ENCODE measurements around the gene IGLL5.

The IGLL5 gene

DNA sequence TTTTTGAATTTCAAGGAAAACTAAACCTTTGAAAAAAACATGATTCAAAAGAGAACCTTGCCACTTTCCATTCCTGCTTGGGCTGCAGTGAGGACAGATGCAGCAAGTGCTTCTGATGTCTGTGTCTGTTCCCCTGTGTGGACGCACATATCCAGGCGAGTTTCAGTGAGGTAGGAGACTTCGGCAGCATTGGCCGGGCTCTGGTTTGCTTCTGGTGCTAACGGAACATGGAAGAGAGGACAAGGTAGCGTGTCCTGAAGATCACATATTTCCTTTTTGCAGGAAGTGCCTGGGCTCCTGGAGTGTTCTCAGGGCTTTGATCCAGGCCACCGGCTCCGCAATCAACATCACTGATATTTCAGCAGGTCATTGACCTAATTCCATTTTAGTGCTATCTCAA, 33.1 kb upstream of the IGLL5 start:
- H2BK5ac ChIP-seq (ENCODE audit: low read depth, low read length, poor library complexity, severe bottlenecking) = no peak overlapping the region
- H2AK5ac ChIP-seq (ENCODE audit: low read length, severe bottlenecking) = no peak overlapping the region
- no peak overlapping the region for H3K9ac ChIP-seq (ENCODE audit: low read length)
- no peak overlapping the region for H3K14ac ChIP-seq (ENCODE audit: low read length in 2 of 2)
- peaks cover 6 to 81% of the 10 kb centered on the region in 2 experiments for H3K27me3 ChIP-seq (ENCODE audit: control insufficient read depth in 1 of 2, insufficient read depth in 1 of 2, low read length in 2 of 2)
- no peak overlapping the region for H4K8ac ChIP-seq (ENCODE audit: low read length)
- H2BK15ac ChIP-seq (ENCODE audit: low read depth, poor library complexity, severe bottlenecking) = no peak overlapping the region
- DNase-seq = no peak
- no peaks in the 10 kb centered on the region for H3K9me3 ChIP-seq (ENCODE audit: control insufficient read depth, low read length)
- H3K4me2 ChIP-seq (ENCODE audit: low read length, poor library complexity, severe bottlenecking) = no peak overlapping the region
- H3K18ac ChIP-seq (ENCODE audit: low read depth in 1 of 2, low read length in 2 of 2) = no peak overlapping the region
- H3K4me3 ChIP-seq (ENCODE audit: insufficient read depth in 1 of 2, low read depth in 1 of 2, low read length in 2 of 2) = no peak overlapping the region
- no peak overlapping the region for H3K27ac ChIP-seq (ENCODE audit: low read length, poor library complexity, severe bottlenecking)
- H4K91ac ChIP-seq (ENCODE audit: low read length) = no peak overlapping the region
- H3K4me1 ChIP-seq (ENCODE audit: control insufficient read depth, insufficient read depth, low read depth, low read length) = no peaks in the 10 kb centered on the region
- H2BK12ac ChIP-seq (ENCODE audit: low read length in 2 of 2) = no peak overlapping the region
- H3K4ac ChIP-seq (ENCODE audit: low read depth in 1 of 2, low read length in 2 of 2) = no peak overlapping the region
- WGBS = 71% methylated on average over 8 of the region's 8 CpGs
- no peak overlapping the region for H3K23ac ChIP-seq (ENCODE audit: low read length in 2 of 2)
- no peaks in the 10 kb centered on the region for H3K79me1 ChIP-seq (replicated peaks; ENCODE audit: low read length, poor library complexity, severe bottlenecking)
- no peak overlapping the region for H2AFZ ChIP-seq (ENCODE audit: low read depth, low read length)
- no peak overlapping the region for H2BK120ac ChIP-seq (ENCODE audit: low read depth, low read length)
- H3K36me3 ChIP-seq (ENCODE audit: control insufficient read depth in 1 of 2, insufficient read depth in 2 of 2, low read depth in 1 of 2, low read length in 2 of 2) = no peaks in the 10 kb centered on the region

DNA sequence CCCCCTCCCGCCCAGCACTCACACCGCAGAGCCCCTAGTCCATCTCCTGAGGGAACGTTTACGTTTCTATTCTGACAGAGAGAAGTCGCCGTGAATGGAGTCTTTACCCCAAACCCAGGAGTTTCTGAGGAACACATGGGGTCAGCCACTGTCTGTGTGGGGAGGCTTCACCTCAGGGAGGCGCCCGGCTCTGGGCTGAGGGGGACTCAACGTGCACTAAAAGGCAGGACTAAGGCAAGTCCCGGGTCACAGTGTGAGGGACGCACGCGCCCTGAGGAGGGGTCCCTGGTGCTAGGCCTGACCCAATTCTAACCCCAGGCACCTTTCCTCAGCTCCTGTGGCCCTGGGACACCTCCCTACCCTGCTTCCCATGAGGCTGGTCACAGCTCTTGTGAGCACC, 32.5 kb upstream of the IGLL5 start:
- no peak overlapping the region for H3K4me3 ChIP-seq (ENCODE audit: insufficient read depth in 1 of 2, low read depth in 1 of 2, low read length in 2 of 2)
- no peak overlapping the region for H2BK120ac ChIP-seq (ENCODE audit: low read depth, low read length)
- no peak overlapping the region for H2AFZ ChIP-seq (ENCODE audit: low read depth, low read length)
- H2BK12ac ChIP-seq (ENCODE audit: low read length in 2 of 2) = no peak overlapping the region
- H3K4me2 ChIP-seq (ENCODE audit: low read length, poor library complexity, severe bottlenecking) = no peak overlapping the region
- WGBS = 78% methylated on average over 11 of the region's 13 CpGs
- no peak overlapping the region for H3K27ac ChIP-seq (ENCODE audit: low read length, poor library complexity, severe bottlenecking)
- H2AK5ac ChIP-seq (ENCODE audit: low read length, severe bottlenecking) = no peak overlapping the region
- no peak overlapping the region for H2BK5ac ChIP-seq (ENCODE audit: low read depth, low read length, poor library complexity, severe bottlenecking)
- H3K4ac ChIP-seq (ENCODE audit: low read depth in 1 of 2, low read length in 2 of 2) = no peak overlapping the region
- H3K27me3 ChIP-seq (ENCODE audit: control insufficient read depth in 1 of 2, insufficient read depth in 1 of 2, low read length in 2 of 2) = peaks cover under 1 to 85% of the 10 kb centered on the region in 2 experiments
- H3K4me1 ChIP-seq (ENCODE audit: control insufficient read depth, insufficient read depth, low read depth, low read length) = no peaks in the 10 kb centered on the region
- DNase-seq = no peak
- no peak overlapping the region for H3K14ac ChIP-seq (ENCODE audit: low read length in 2 of 2)
- no peak overlapping the region for H3K9ac ChIP-seq (ENCODE audit: low read length)
- H3K9me3 ChIP-seq (ENCODE audit: control insufficient read depth, low read length) = no peaks in the 10 kb centered on the region
- H3K18ac ChIP-seq (ENCODE audit: low read depth in 1 of 2, low read length in 2 of 2) = no peak overlapping the region
- H3K79me1 ChIP-seq (replicated peaks; ENCODE audit: low read length, poor library complexity, severe bottlenecking) = no peaks in the 10 kb centered on the region
- no peak overlapping the region for H2BK15ac ChIP-seq (ENCODE audit: low read depth, poor library complexity, severe bottlenecking)
- no peak overlapping the region for H4K8ac ChIP-seq (ENCODE audit: low read length)
- H3K23ac ChIP-seq (ENCODE audit: low read length in 2 of 2) = no peak overlapping the region
- H3K36me3 ChIP-seq (ENCODE audit: control insufficient read depth in 1 of 2, insufficient read depth in 2 of 2, low read depth in 1 of 2, low read length in 2 of 2) = no peaks in the 10 kb centered on the region
- no peak overlapping the region for H4K91ac ChIP-seq (ENCODE audit: low read length)

DNA sequence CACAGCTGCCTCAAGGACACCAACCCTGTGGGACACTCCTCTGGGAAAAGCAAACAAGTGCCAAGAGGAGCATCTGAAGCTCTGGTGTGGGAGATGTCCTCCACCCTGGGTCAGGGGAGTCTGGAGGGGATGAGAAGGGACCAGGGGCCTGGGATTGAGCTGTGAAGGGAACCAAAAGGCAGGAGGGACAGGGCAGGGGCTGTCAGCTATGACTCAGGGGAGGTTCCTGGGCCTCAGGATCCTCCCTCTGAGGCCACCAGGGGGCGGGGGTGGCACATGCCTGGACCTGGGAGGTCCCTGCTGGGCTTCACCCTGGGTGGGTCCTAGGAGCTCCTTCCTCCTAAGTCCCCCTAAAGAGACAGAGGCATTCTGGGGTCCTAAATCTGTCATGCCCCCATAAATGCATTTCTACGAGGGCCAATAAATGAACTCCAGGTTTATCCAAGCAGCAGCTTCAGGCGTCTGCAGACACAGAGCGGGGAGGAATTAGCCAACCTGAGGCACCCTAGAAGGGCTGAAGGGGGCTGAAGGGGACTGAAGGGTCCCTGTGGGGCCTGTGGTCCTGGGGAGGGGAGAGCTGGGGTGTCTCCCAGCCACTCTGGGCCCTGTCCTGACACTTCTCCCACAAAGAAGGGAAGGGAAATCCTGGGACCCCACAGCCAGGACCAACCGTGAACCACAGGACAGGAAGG, 31.9 kb upstream of the IGLL5 start:
- Histone ChIP-seq H3K4me3 (ENCODE audit: insufficient read depth in 1 of 2, low read depth in 1 of 2, low read length in 2 of 2) (no peak overlapping the region), H3K4me1 (ENCODE audit: control insufficient read depth, insufficient read depth, low read depth, low read length) (no peaks in the 10 kb centered on the region), H3K4ac (ENCODE audit: low read depth in 1 of 2, low read length in 2 of 2) (no peak overlapping the region), H3K27ac (ENCODE audit: low read length, poor library complexity, severe bottlenecking) (no peak overlapping the region), H3K9me3 (ENCODE audit: control insufficient read depth, low read length) (no peaks in the 10 kb centered on the region), H2AFZ (ENCODE audit: low read depth, low read length) (peak overlapping the region; percentile 53), H3K9ac (ENCODE audit: low read length) (no peak overlapping the region), H3K23ac (ENCODE audit: low read length in 2 of 2) (no peak overlapping the region), H2BK120ac (ENCODE audit: low read depth, low read length) (no peak overlapping the region), H4K91ac (ENCODE audit: low read length) (no peak overlapping the region), H3K27me3 (ENCODE audit: control insufficient read depth in 1 of 2, insufficient read depth in 1 of 2, low read length in 2 of 2) (peaks cover 0 to 85% of the 10 kb centered on the region in 2 experiments), H3K4me2 (ENCODE audit: low read length, poor library complexity, severe bottlenecking) (no peak overlapping the region), H3K14ac (ENCODE audit: low read length in 2 of 2) (no peak overlapping the region), H2BK12ac (ENCODE audit: low read length in 2 of 2) (no peak overlapping the region), H3K79me1 (replicated peaks; ENCODE audit: low read length, poor library complexity, severe bottlenecking) (no peaks in the 10 kb centered on the region), H2BK5ac (ENCODE audit: low read depth, low read length, poor library complexity, severe bottlenecking) (no peak overlapping the region), H3K18ac (ENCODE audit: low read depth in 1 of 2, low read length in 2 of 2) (no peak overlapping the region), H4K8ac (ENCODE audit: low read length) (no peak overlapping the region), H2AK5ac (ENCODE audit: low read length, severe bottlenecking) (no peak overlapping the region), H3K36me3 (ENCODE audit: control insufficient read depth in 1 of 2, insufficient read depth in 2 of 2, low read depth in 1 of 2, low read length in 2 of 2) (no peaks in the 10 kb centered on the region), H2BK15ac (ENCODE audit: low read depth, poor library complexity, severe bottlenecking) (no peak overlapping the region)
- no peak for DNase-seq
- 60% methylated on average over 5 of the region's 5 CpGs for WGBS

DNA sequence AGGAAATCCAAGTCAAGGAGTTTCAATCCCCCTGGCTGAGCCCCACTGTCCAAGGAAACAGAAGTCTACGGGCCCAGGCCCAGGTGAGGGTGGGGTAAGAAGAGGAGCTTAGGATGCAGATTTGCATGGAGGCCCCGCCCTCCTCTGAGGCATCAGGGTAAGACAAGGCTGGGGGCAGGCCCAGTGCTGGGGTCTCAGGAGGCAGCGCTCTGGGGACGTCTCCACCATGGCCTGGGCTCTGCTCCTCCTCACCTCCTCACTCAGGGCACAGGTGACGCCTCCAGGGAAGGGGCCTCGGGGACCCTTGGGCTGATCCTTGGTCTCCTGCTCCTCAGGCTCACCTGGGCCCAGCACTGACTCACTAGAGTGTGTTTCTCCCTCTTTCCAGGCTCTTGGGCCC, 31.3 kb upstream of the IGLL5 start:
- DNase-seq = no peak
- H3K14ac ChIP-seq (ENCODE audit: low read length in 2 of 2) = no peak overlapping the region
- H3K9me3 ChIP-seq (ENCODE audit: control insufficient read depth, low read length) = no peaks in the 10 kb centered on the region
- 66% methylated on average over 5 of the region's 6 CpGs for WGBS
- H3K27ac ChIP-seq (ENCODE audit: low read length, poor library complexity, severe bottlenecking) = no peak overlapping the region
- H3K79me1 ChIP-seq (replicated peaks; ENCODE audit: low read length, poor library complexity, severe bottlenecking) = no peaks in the 10 kb centered on the region
- H3K23ac ChIP-seq (ENCODE audit: low read length in 2 of 2) = no peak overlapping the region
- H2BK5ac ChIP-seq (ENCODE audit: low read depth, low read length, poor library complexity, severe bottlenecking) = no peak overlapping the region
- H3K4ac ChIP-seq (ENCODE audit: low read depth in 1 of 2, low read length in 2 of 2) = no peak overlapping the region
- no peak overlapping the region for H4K8ac ChIP-seq (ENCODE audit: low read length)
- no peak overlapping the region for H2BK15ac ChIP-seq (ENCODE audit: low read depth, poor library complexity, severe bottlenecking)
- no peak overlapping the region for H3K18ac ChIP-seq (ENCODE audit: low read depth in 1 of 2, low read length in 2 of 2)
- H2BK120ac ChIP-seq (ENCODE audit: low read depth, low read length) = no peak overlapping the region
- H3K36me3 ChIP-seq (ENCODE audit: control insufficient read depth in 1 of 2, insufficient read depth in 2 of 2, low read depth in 1 of 2, low read length in 2 of 2) = no peaks in the 10 kb centered on the region
- H3K4me2 ChIP-seq (ENCODE audit: low read length, poor library complexity, severe bottlenecking) = no peak overlapping the region
- no peak overlapping the region for H3K9ac ChIP-seq (ENCODE audit: low read length)
- no peak overlapping the region for H4K91ac ChIP-seq (ENCODE audit: low read length)
- no peak overlapping the region for H3K4me3 ChIP-seq (ENCODE audit: insufficient read depth in 1 of 2, low read depth in 1 of 2, low read length in 2 of 2)
- no peaks in the 10 kb centered on the region for H3K4me1 ChIP-seq (ENCODE audit: control insufficient read depth, insufficient read depth, low read depth, low read length)
- no peak overlapping the region for H2AK5ac ChIP-seq (ENCODE audit: low read length, severe bottlenecking)
- H2BK12ac ChIP-seq (ENCODE audit: low read length in 2 of 2) = no peak overlapping the region
- peaks cover 0 to 83% of the 10 kb centered on the region in 2 experiments for H3K27me3 ChIP-seq (ENCODE audit: control insufficient read depth in 1 of 2, insufficient read depth in 1 of 2, low read length in 2 of 2)
- H2AFZ ChIP-seq (ENCODE audit: low read depth, low read length) = no peak overlapping the region

Measured in mesenchymal stem cell (in vitro differentiated cells and primary cell).